HG03066 (cell line): Measurements from ENCODE around the gene METTL23.

Experiments
- ATAC-seq: cut with Tn5 transposase; IDR thresholded peaks from one replicate; pipeline ENCODE4 v1.9.1; 2021; ENCODE audit warnings: low read depth; ENCODE audit not compliant: unreplicated experiment

The METTL23 gene

GRCh38 chr17:76753061-76753961, 26.7 kb downstream of the METTL23 start:
- ATAC-seq, result no peak

- no peak for ATAC-seq
Observed at GRCh38 chr17:76755285-76755684, 28.6 kb downstream of the METTL23 start.

- ATAC-seq, result no peak
Observed at GRCh38 chr17:76757256-76757655, 30.6 kb downstream of the METTL23 start.

- no peak for ATAC-seq
Observed at GRCh38 chr17:76758570-76758969, 31.9 kb downstream of the METTL23 start.

GRCh38 chr17:76772842-76773525, 46.3 kb downstream of the METTL23 start:
- no peak for ATAC-seq

- ATAC-seq, result no peak
Observed at GRCh38 chr17:76775021-76775600, 48.5 kb downstream of the METTL23 start.

- ATAC-seq, result no peak
Observed at GRCh38 chr17:76781056-76781982, 54.7 kb downstream of the METTL23 start.

- ATAC-seq, result no peak
Observed at GRCh38 chr17:76783146-76783545, 56.5 kb downstream of the METTL23 start.
